Osteoblast (primary cell): Measurements from ENCODE around the gene MTCH1. TPM values are rescaled to one million over a fixed set of nuclear protein-coding genes. Genes with fewer than 3 reads are reported as not detected.

Experiments used
- DNase-seq: peaks from one replicate; pipeline ENCODE4 v3.0.0; 2011; ENCODE audit warnings: low spot score, mixed read lengths; ENCODE audit not compliant: insufficient read length; ENCODE audit errors: missing footprints
- H2AFZ ChIP-seq: 2 replicates; pipeline ENCODE4 v1.6.0; 2011; ENCODE audit warnings: mild to moderate bottlenecking, low read length
- H3K27ac ChIP-seq: 2 replicates; pipeline ENCODE4 v1.5.1; 2011; ENCODE audit warnings: mild to moderate bottlenecking, low read depth, low read length, moderate library complexity
- H3K27me3 ChIP-seq: 2 replicates; pipeline ENCODE4 v1.6.0; 2012; ENCODE audit warnings: mild to moderate bottlenecking, control low read depth, inconsistent platforms, low read length, moderate library complexity; ENCODE audit not compliant: insufficient read depth
- H3K36me3 ChIP-seq: 2 replicates; pipeline ENCODE4 v1.5.1; 2011; ENCODE audit warnings: mild to moderate bottlenecking, low read length, control low read depth, moderate library complexity; ENCODE audit not compliant: insufficient read depth
- H3K4me1 ChIP-seq: 2 replicates; pipeline ENCODE4 v1.5.1; 2011; ENCODE audit warnings: mild to moderate bottlenecking, low read length, control low read depth, moderate library complexity; ENCODE audit not compliant: insufficient read depth
- H3K4me2 ChIP-seq: 2 replicates; pipeline ENCODE4 v1.6.0; 2011; ENCODE audit warnings: mild to moderate bottlenecking, low read length; ENCODE audit not compliant: insufficient read depth
- H3K4me3 ChIP-seq: fragments of 200-600 bp; sonication (generic); 3 replicates; pipeline ENCODE4 v1.5.1; 2012; ENCODE audit warnings: mild to moderate bottlenecking, low read length, inconsistent platforms; ENCODE audit not compliant: insufficient read depth
- H3K79me2 ChIP-seq: 2 replicates; pipeline ENCODE4 v1.6.0; 2012; ENCODE audit warnings: mild to moderate bottlenecking, low read length, control low read depth, inconsistent platforms; ENCODE audit not compliant: insufficient read depth
- H3K9me3 ChIP-seq: 2 replicates; pipeline ENCODE4 v1.5.1; 2011; ENCODE audit warnings: low read depth, low read length, control low read depth
- H4K20me1 ChIP-seq: 2 replicates; pipeline ENCODE4 v1.6.0; 2012; ENCODE audit warnings: mild to moderate bottlenecking, low read length, control low read depth; ENCODE audit not compliant: insufficient read depth
- CTCF ChIP-seq: IDR thresholded peaks from 2 replicates; pipeline ENCODE4 v1.5.1; 2011; ENCODE audit warnings: mild to moderate bottlenecking, low read depth, low read length, moderate library complexity; ENCODE audit errors: extremely low read depth
- total RNA-seq: library from RNA; depleted of rRNA; stranded (reverse); fragments of >200 nt; gene quantifications from 2 replicates; pipeline ENCODE4 v1.2.3, GENCODE V29; 2012

Gene MTCH1
- total RNA-seq, 1 donor: 185 TPM

- Histone ChIP-seq H4K20me1 (peaks cover 20% of the 10 kb centered on the region), H3K4me2 (no peak overlapping the region), H2AFZ (no peak overlapping the region), H3K27me3 (no peaks in the 10 kb centered on the region), H3K27ac (no peak overlapping the region), H3K9me3 (no peaks in the 10 kb centered on the region), H3K4me3 (no peak overlapping the region), H3K4me1 (no peaks in the 10 kb centered on the region), H3K36me3 (peaks cover 87% of the 10 kb centered on the region), H3K79me2 (peaks cover 7% of the 10 kb centered on the region)
- no peak for DNase-seq
- TF ChIP-seq CTCF: no peak
Measured at GRCh38 chr6:36969988-36970891, 15.8 kb downstream of the MTCH1 start.

- H3K36me3 ChIP-seq: peaks cover 77% of the 10 kb centered on the region
- H3K27ac ChIP-seq: no peak overlapping the region
- H3K4me1 ChIP-seq: no peaks in the 10 kb centered on the region
- peaks cover 4% of the 10 kb centered on the region for H3K79me2 ChIP-seq
- H4K20me1 ChIP-seq: peaks cover 20% of the 10 kb centered on the region
- H3K27me3 ChIP-seq: no peaks in the 10 kb centered on the region
- no peak overlapping the region for H3K4me2 ChIP-seq
- no peak for TF ChIP-seq CTCF
- no peak for DNase-seq
- H3K9me3 ChIP-seq: no peaks in the 10 kb centered on the region
- no peak overlapping the region for H2AFZ ChIP-seq
- no peak overlapping the region for H3K4me3 ChIP-seq
Measured at GRCh38 chr6:36969240-36969691, 16.7 kb downstream of the MTCH1 start.

GRCh38 chr6:36968266-36968977 lies 17.6 kb downstream of the MTCH1 start:
- peaks cover 4% of the 10 kb centered on the region for H3K79me2 ChIP-seq
- H3K27me3 ChIP-seq: no peaks in the 10 kb centered on the region
- H3K4me2 ChIP-seq: no peak overlapping the region
- no peaks in the 10 kb centered on the region for H3K9me3 ChIP-seq
- no peak overlapping the region for H2AFZ ChIP-seq
- H3K4me1 ChIP-seq: no peaks in the 10 kb centered on the region
- TF ChIP-seq CTCF: no peak
- DNase-seq: no peak
- H3K36me3 ChIP-seq: peaks cover 68% of the 10 kb centered on the region
- no peak overlapping the region for H3K27ac ChIP-seq
- H4K20me1 ChIP-seq: peaks cover 20% of the 10 kb centered on the region
- H3K4me3 ChIP-seq: no peak overlapping the region

GRCh38 chr6:36967757-36968156 lies 18.2 kb downstream of the MTCH1 start:
- H3K27me3 ChIP-seq: no peaks in the 10 kb centered on the region
- H3K4me1 ChIP-seq: no peaks in the 10 kb centered on the region
- no peak for TF ChIP-seq CTCF
- no peaks in the 10 kb centered on the region for H3K9me3 ChIP-seq
- H3K4me3 ChIP-seq: no peak overlapping the region
- H3K36me3 ChIP-seq: peaks cover 62% of the 10 kb centered on the region
- H4K20me1 ChIP-seq: peaks cover 20% of the 10 kb centered on the region
- peaks cover 2% of the 10 kb centered on the region for H3K79me2 ChIP-seq
- H3K4me2 ChIP-seq: no peak overlapping the region
- H2AFZ ChIP-seq: no peak overlapping the region
- peak; percentile 55 for DNase-seq
- no peak overlapping the region for H3K27ac ChIP-seq
